ENCODE measurements around the gene KY. TPM values are rescaled to one million over a fixed set of nuclear protein-coding genes. Genes with fewer than 3 reads are reported as not detected.

Gene KY
- polyA plus RNA-seq, 1 donor from 2014 or later = 1.7 TPM

DNA sequence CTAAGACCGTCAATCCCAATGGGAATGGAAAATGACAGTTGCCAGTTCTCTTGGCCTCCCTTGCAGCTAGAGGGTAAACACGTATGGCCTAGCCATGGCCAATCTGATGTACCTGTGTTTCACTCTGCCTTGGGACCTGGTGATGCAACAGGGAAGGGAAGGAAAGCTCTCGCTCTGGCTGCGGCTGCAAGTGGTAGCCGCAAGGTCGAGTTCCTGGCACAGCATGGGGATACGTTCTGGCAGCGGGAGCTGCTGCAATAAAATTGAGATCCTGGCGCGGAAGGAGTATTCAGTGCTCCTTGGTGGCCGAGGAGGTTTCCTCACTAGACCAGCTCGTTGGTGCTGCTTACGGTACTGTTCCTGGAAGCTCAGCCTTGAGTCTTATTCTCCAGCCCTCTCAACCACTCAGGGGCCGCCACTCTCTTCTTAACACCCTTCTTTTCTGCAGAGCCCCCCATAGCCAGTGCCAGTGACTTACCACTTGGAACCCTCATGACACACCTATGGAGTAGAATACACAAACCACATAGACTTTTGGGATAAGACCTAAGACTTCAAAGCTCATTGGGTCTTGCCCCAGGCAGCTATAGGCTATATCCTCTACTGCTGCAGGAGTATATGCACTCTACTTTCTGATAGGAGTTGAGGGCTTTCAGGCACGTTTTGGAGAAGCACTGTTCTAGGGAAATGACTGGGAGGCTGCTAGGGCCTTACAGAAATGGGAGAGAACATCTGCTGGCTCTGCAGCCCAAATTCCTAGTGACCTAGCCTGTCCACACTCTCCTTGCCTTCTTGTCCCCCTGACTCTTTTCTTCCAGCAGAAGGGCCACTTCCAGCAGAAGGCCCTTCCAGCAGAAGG lies 2.7 kb downstream of the KY start:
- TF ChIP-seq MXI1 (conservative IDR thresholded peaks at IDR 0.05; ENCODE audit: poor library complexity, severe bottlenecking) (no peak), EZH2 (IDR thresholded peaks at IDR 0.05; ENCODE audit: borderline replicate concordance, insufficient read depth, low read length, poor library complexity, severe bottlenecking) (no peak)
- TF ChIP-seq, protein P1, sequence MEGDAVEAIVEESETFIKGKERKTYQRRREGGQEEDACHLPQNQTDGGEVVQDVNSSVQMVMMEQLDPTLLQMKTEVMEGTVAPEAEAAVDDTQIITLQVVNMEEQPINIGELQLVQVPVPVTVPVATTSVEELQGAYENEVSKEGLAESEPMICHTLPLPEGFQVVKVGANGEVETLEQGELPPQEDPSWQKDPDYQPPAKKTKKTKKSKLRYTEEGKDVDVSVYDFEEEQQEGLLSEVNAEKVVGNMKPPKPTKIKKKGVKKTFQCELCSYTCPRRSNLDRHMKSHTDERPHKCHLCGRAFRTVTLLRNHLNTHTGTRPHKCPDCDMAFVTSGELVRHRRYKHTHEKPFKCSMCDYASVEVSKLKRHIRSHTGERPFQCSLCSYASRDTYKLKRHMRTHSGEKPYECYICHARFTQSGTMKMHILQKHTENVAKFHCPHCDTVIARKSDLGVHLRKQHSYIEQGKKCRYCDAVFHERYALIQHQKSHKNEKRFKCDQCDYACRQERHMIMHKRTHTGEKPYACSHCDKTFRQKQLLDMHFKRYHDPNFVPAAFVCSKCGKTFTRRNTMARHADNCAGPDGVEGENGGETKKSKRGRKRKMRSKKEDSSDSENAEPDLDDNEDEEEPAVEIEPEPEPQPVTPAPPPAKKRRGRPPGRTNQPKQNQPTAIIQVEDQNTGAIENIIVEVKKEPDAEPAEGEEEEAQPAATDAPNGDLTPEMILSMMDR (IDR thresholded peaks at IDR 0.05; ENCODE audit: poor library complexity, severe bottlenecking) = no peak
- no peak overlapping the region for H3K27ac ChIP-seq (ENCODE audit: low read length)
- peaks cover 17% of the 10 kb centered on the region for H3K27me3 ChIP-seq (ENCODE audit: insufficient read depth, low read depth, low read length)

DNA sequence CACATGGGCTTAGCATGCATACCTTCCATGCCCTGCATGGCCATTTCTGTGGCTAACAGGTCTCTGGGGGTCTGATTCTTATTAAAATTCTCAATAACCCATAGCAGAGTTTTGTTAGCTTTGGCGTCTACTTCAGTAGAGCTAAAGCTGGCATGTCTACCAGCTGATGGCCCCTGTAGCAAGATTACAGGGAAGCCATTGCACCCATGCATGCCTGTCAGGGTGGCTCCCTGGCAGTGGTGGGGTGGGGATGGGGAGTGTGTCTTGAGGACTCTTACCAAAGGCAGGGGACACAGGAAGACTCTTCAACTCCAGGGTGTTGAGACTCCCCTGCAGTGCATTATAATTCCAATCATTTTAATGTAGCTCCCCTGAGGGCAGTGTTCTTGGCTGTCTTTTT lies 4.7 kb downstream of the KY start:
- no peak overlapping the region for H3K4me3 ChIP-seq (ENCODE audit: low read length)
- H2AFZ ChIP-seq (ENCODE audit: low read depth, low read length) = no peak overlapping the region
- TF ChIP-seq TAF1 (IDR thresholded peaks at IDR 0.05; ENCODE audit: low read depth) (no peak), SMC3 (conservative IDR thresholded peaks at IDR 0.05; ENCODE audit: poor library complexity) (no peak), EP300 (conservative IDR thresholded peaks at IDR 0.05; ENCODE audit: poor library complexity, severe bottlenecking) (no peak), RAD21 (conservative IDR thresholded peaks at IDR 0.05) (no peak), MXI1 (conservative IDR thresholded peaks at IDR 0.05; ENCODE audit: poor library complexity, severe bottlenecking) (no peak), EZH2 (IDR thresholded peaks at IDR 0.05; ENCODE audit: borderline replicate concordance, insufficient read depth, low read length, poor library complexity, severe bottlenecking) (no peak), POLR2AphosphoS5 (IDR thresholded peaks at IDR 0.05) (no peak)
- TF ChIP-seq, protein P2, sequence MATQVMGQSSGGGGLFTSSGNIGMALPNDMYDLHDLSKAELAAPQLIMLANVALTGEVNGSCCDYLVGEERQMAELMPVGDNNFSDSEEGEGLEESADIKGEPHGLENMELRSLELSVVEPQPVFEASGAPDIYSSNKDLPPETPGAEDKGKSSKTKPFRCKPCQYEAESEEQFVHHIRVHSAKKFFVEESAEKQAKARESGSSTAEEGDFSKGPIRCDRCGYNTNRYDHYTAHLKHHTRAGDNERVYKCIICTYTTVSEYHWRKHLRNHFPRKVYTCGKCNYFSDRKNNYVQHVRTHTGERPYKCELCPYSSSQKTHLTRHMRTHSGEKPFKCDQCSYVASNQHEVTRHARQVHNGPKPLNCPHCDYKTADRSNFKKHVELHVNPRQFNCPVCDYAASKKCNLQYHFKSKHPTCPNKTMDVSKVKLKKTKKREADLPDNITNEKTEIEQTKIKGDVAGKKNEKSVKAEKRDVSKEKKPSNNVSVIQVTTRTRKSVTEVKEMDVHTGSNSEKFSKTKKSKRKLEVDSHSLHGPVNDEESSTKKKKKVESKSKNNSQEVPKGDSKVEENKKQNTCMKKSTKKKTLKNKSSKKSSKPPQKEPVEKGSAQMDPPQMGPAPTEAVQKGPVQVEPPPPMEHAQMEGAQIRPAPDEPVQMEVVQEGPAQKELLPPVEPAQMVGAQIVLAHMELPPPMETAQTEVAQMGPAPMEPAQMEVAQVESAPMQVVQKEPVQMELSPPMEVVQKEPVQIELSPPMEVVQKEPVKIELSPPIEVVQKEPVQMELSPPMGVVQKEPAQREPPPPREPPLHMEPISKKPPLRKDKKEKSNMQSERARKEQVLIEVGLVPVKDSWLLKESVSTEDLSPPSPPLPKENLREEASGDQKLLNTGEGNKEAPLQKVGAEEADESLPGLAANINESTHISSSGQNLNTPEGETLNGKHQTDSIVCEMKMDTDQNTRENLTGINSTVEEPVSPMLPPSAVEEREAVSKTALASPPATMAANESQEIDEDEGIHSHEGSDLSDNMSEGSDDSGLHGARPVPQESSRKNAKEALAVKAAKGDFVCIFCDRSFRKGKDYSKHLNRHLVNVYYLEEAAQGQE (IDR thresholded peaks at IDR 0.05; ENCODE audit: borderline replicate concordance) = no peak
- no peak overlapping the region for H3K4me2 ChIP-seq (ENCODE audit: low read length)
- H3K27me3 ChIP-seq (ENCODE audit: insufficient read depth, low read depth, low read length) = peaks cover 13% of the 10 kb centered on the region
- H3K27ac ChIP-seq (ENCODE audit: low read length) = no peak overlapping the region
- no peaks in the 10 kb centered on the region for H4K20me1 ChIP-seq (ENCODE audit: insufficient read depth)
- no peaks in the 10 kb centered on the region for H3F3A ChIP-seq (ENCODE audit: insufficient read depth, low read length, poor library complexity, severe bottlenecking)
- no peak overlapping the region for H3K9ac ChIP-seq (ENCODE audit: low read length)
- no peaks in the 10 kb centered on the region for H3K36me3 ChIP-seq (ENCODE audit: insufficient read depth, low read length)
- H3K9me3 ChIP-seq (ENCODE audit: low read length) = no peaks in the 10 kb centered on the region
- H3K79me2 ChIP-seq (replicated peaks; ENCODE audit: insufficient read depth, low read length) = no peaks in the 10 kb centered on the region
- no peaks in the 10 kb centered on the region for H3K9me2 ChIP-seq (ENCODE audit: insufficient read depth, low read length)

More for the DNA sequence above, 2.7 kb downstream of the KY start:
- Histone ChIP-seq H3F3A (ENCODE audit: insufficient read depth, low read length, poor library complexity, severe bottlenecking) (no peaks in the 10 kb centered on the region), H3K36me3 (ENCODE audit: insufficient read depth, low read length) (no peaks in the 10 kb centered on the region), H4K20me1 (ENCODE audit: insufficient read depth) (no peaks in the 10 kb centered on the region), H3K4me3 (ENCODE audit: low read length) (no peak overlapping the region), H3K9me2 (ENCODE audit: insufficient read depth, low read length) (no peaks in the 10 kb centered on the region), H3K9me3 (ENCODE audit: low read length) (no peaks in the 10 kb centered on the region), H3K9ac (ENCODE audit: low read length) (no peak overlapping the region), H3K4me2 (ENCODE audit: low read length) (no peak overlapping the region), H3K79me2 (replicated peaks; ENCODE audit: insufficient read depth, low read length) (no peaks in the 10 kb centered on the region), H2AFZ (ENCODE audit: low read depth, low read length) (no peak overlapping the region)
